HG02678 (cell line): Measurements from ENCODE around the gene WASF3.

Experiments used
- ATAC-seq: cut with Tn5 transposase; IDR thresholded peaks from one replicate; pipeline ENCODE4 v1.9.1; 2021; ENCODE audit warnings: mild to moderate bottlenecking, moderate library complexity; ENCODE audit not compliant: unreplicated experiment

The WASF3 gene

DNA sequence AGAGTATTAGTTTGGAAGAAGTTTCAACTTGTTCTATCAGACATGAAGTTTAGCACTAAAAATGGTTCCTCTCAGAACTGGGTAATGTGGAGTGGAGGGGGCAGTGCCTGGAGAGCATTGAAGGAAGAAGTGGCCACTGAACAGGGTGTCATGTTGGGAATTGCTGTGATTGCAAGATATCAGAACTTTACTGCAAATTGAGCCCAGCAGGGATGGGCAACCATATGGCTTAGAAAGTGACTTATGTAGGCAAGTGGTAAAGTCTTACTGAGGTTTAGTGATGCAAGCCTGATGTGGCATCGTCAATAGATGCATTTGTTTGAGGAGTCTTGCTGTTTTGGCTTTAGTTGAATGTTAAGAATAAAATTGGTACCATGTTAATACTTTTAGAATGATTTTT, 31.7 kb downstream of the WASF3 start:
- no peak for ATAC-seq

DNA sequence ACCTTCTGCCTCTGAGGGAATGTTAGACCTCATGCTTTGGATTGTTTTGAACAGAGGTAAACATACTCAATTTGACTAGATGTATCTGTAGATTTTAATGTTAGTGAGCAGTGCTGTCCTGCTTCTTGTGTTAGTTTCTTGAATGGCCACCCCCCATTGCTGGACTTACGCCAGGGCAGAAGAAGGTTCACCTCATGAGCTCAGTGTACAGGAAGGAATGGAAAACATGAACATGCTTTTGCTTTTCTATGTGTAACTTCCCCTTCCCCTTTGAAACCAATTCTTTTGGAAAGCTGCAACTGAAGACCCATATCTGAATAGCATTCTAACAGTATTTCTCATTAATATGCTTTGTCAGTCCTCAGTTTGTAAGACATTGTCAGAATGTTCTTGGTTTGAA, 32.3 kb downstream of the WASF3 start:
- no peak for ATAC-seq

DNA sequence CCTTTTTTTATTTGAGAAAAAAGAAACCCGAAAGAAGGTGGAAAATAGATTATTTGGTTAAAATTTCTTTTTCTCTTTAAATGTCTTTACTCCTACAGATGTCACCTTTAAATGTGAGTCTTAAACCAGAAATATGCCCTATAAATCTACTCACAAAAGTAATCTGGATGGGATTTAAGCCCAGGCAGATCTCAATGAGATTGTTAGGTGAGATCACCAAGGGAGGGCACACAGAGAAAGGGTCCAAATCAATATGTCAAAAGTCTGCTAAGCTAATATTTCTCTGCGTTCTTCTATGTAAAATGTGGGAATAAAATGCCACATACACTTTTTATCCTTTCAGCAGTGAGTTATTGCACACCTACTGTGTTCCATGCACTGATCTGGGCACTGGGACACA, 32.9 kb downstream of the WASF3 start:
- no peak for ATAC-seq

DNA sequence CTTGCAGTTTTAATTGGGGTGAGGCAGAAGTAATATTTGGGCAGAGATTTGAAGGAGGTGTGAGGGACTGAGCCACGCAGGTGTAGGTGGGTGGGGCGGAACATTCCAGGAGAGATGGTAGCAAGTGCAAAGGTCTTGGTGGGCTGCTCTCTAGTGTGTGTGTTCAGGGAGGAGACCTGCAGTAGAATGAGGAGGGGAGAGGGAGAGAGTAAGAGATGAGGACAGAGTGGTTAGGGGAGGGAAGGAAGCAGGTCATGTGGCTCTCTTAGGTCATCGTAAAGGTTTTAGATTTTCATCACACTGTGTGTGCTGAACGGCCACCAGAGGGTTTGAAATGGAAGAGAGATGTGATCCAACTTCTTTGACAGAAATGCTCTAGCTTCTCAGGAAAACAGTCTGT, 33.5 kb downstream of the WASF3 start:
- ATAC-seq = no peak

DNA sequence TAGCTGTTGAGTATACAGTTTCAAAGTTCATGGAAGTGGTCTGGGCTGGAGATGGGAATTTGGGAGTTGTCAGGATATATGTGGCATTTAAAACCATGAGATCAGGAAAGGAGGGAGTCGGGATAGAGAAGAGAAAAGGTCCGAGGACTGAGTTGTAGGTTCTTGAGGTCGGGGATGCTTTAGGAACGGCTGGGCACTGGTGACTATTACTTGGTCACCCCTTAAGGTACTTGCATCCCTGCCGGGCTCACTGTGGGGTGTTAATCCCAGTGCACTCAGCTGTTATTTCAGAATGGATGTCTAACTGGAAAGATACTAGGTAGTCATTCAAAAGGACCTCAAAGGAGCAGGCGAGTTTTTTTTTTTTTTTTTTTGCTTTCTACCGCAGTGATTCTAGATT, 34.2 kb downstream of the WASF3 start:
- no peak for ATAC-seq

DNA sequence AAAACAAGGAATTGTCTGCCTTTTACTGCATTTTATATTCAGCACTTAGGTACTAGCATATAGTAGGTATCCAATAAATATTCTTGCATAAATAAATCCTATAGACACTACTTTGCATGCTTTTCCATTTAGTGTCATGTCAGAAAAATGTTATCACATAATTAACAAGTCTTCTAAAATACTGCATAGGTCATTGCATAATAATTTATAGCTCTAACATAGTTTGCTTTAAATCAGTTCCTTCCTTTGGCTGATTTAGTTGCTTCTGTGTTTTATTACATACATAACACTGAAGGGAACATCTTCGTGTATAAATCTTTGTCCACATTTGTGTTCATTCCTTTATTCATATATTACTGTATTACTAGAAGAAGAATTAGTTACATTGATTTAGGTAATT, 36.2 kb downstream of the WASF3 start:
- no peak for ATAC-seq

DNA sequence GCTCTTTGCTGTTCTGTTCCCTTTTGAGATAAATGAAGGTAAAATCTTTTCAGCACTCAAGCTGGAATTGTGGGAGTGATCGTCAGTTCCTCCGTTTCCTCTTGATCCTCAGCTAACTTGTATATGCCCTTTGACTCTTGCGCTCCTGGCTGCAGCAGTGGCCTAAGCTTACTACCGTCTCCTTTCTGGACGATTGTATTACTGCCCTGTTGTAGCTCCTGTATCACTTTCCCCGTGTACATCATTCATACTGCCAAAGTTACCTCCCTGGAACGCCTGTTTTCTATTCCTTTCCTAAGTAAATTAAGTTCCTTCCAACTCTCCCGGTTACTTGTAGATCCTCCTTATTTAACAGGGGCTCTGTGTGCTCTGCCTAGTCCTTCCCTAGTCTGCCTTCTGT, 36.9 kb downstream of the WASF3 start:
- no peak for ATAC-seq

DNA sequence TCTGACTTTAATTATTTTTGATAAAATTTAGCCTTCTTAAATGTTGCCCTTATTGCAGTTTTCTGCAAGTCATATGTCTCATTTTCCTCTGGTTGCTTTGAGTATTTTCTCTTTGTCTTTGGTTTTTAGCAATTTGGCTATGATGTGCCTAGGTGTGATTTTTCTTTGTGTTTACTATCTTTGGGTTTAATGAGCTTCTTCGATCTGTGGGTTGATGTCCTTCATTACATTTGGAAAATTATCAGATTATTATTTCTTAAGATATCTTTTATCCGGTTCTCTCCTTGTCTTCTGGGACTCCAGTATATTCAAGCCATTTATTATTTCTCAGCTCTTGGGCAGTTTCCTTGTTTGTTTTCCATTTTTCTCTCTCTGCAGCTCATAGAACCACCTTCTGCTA, 39.0 kb downstream of the WASF3 start:
- ATAC-seq = no peak

DNA sequence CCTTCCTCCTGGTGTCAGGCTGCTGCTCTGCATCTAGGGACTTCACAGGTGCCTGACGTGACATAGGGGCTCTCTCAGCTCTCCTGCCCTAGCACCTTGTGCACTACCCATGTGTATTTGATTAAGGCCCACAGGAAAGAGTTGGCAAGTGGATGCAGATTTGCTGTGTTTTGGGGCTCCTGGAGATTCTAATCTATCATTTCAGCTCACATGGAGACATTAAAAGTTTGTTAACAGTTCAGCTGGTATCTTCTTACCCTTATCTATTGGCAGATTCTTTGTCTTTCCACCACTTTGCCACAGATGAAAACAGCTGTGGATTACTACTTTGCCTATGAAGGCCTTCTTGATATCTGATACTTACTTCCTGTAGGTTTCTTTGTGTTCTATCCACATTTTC, 41.9 kb downstream of the WASF3 start:
- ATAC-seq = no peak

DNA sequence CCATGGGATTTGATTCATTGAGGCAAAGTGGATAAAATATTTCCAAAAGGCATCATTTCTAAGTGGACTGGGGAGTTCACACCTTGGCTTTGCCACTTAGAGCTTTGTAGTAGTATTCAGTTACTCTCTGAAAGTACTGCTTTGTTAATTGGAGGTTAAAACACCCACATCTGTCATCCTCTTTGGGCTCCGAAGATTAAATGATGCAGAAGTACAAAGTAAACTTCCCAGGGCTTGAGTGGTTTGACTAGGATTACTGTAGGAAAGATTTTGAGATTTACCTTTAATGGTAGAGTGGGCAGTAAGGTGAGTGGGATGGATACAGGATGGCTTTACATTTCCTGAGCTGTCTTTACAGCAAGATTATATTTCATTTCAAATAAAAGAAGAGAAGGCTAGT, 42.4 kb downstream of the WASF3 start:
- no peak for ATAC-seq

DNA sequence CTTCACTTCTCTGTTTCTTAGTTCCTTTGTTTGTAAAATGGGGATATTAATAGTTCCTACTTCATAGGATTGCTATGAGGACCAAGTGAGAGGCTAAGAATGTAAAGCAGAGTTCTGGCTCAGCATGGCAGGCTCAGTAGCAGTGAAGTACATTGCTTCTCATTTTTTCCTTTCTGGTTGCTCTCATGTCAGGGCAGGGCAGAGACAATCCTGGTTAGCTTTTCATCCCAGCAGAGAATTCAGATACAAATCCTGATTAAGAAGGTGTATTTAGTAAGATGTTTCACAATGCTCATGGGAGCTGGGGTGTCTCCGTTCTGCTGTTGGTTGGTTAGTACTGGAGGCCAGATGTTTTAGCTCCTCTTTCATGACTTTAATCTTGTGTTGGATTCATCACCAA, 42.9 kb downstream of the WASF3 start:
- no peak for ATAC-seq

DNA sequence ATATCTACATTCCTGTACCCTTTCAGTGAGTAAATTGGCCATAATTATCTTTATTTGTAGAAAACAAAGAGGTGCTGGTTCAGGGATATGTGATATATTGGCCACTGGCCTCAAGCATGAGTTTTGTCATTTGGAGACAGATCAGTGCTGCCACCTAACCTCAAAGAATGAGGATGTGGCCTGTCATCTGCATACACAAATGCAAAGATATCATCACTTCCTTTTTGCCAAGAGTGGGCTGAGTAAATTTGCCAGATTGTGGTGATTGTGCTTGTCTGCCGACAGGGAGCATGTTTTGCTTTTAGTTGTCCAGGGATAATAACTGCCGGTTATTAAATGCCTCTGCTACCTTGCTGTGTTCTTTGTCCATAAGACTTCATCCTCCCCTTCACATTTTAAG, 44.2 kb downstream of the WASF3 start:
- no peak for ATAC-seq

DNA sequence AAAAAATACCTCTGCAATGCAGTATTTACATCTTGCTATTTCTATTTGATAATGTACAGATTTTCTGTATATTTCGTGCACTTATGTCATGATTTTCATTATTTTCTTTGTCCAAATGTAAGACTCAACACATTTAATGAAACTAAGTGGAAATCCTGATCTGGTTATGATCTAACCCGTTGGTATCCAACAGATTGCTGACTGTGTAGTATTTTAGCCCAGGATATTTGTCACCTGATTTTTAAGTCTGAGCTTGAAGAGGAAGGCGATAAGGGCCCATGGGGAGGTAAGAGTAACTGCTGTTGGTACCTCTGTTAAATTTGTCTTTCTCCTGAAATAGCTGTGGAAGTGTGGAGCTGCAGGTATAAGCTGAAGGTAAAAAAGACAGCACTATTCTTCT, 45.3 kb downstream of the WASF3 start:
- no peak for ATAC-seq

DNA sequence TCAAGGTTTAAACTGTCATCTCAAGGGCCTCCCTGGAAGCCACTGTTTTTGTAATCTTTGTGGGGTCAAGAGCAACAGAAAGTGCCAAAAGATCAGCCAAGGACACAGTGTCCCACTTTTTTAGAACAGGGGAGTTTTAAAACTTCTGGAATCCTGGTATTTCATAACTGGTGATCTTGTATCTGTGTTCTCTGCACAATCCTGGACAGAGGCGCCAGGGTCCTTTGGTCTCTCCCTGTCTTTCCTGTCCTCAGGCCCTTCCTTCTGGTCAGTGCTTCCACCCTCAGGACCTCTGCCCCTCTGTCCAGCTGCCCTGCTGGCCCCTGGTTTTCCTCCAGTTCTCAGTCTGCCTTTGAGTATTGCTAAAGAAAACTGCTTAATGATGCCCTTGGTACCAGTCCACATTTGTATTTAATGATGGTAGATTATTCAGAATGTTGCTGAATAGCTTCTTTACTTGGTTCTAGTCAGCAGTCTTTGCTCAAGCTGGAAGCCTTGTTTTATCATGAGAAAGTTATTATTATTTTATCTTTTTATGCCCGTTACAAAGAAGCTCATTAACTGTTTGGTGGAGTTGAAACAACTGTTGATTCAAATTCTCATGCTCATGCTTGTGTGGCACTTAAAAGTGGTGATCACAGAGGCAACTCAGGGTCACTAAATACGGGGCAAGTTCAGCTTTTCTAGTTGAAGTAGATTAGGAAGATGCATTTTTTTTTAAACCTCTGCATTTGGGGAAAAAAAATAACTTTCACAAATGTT, 47.5 kb downstream of the WASF3 start:
- ATAC-seq = no peak

DNA sequence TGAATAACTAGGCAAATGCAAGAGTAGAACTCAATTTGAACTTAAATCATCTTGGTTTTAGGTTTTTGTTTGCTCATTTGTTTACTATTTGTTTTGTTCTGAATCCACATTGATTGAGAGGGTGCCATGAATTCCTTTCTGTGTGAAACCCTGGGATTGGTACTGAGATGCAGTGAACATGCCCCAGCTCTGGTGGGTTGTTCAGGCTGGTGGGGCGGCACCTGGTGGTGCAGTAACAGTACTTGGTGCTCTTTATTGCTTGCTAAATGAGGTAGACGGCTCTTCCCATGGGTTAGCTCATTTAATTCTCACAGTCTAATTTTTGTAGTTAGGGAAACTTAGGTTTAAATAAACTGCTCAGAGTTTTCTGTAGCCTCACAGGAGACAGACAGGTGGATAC, 48.4 kb downstream of the WASF3 start:
- ATAC-seq = no peak

DNA sequence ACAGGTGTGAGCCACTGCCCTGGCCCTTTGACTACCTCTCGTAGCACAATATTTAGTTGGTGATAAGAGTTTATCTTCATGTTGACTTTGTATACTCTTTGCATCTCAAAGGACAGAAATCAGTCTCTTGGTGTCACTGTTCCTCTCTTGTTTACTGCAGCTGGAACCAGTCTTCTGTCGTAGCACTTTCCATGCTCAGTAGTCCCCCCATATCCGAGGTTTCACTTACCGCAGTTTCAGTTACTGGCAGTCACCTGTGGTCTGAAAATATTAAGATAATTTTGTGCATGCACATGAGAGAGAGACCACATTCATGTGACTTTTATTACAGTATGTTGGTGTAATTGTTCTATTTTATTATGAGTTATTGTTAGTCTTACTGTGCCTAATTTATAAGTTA, 49.1 kb downstream of the WASF3 start:
- no peak for ATAC-seq

DNA sequence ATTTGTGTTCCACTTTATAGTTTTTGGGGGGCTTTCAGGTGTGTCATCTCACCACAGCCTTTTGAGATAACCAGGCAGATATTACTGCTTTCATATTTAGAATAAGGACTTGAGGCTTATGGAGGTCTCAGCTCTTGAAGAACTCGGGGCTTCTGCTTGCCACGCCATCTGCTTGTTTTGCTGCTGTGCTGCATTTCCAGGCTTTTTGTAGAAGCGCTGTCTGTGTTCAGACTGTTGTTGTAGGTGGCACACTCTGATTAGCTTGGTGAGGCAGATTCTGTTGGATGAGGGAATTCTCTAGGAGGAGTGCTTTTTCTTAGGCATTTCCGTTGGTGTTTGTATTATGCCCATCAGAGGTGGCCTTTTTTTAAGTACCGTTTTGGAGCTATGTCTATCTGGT, 57.2 kb downstream of the WASF3 start:
- no peak for ATAC-seq

DNA sequence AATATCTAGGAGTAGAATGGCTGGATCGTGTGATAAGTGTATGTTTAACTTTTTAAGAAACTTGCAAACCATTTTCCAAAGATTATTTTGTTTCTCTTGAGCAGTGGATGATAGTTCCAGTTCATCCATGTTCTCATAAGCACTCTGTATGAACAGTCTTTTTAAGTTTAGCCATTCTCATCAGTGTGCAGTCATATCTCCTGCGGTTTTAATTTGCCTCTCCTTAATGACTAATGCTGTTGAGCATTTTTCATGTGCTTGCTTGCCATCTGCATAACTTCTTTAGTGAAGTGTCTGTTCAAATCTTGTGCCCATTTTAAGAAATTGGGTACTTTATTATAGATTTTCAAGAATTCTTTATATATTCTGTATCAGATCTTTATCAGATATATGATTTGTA, 58.6 kb downstream of the WASF3 start:
- ATAC-seq = no peak

DNA sequence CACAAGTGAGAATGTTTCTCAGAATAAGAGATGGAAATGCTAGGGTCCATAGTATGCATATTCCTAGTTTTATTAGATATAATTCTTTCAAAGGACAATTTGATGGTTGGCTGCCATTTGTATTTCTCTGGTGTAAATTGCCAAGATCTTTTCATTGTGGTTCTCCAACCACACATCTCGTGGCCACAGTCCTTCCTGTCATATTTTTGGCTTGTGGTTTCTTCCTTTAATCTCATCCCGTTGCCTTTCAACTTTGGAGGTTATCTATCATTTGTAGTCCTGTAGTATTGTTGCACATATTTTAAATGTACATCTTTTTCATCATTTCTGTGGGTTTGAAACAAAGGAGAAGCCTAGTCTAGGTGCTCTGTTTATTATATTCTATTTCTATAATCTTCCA, 61.2 kb downstream of the WASF3 start:
- no peak for ATAC-seq

DNA sequence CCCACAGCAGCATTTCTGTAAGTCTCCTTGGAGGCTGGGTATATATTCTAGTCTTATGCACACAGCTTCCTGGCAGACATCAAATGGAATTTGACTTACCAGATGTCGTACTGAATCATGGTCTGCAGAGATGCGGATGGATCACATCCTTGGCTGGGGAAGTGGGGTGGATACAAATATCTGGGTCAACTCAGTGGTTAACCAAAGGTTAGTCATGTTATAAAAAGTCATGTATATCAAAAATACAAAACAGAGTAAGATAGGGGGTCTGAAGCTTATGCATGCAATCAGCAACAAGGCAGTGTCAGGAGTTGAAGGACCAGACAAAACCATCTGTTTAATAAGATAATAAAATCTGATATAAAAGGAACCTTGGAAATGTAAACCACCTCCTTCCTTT, 61.9 kb downstream of the WASF3 start:
- no peak for ATAC-seq

DNA sequence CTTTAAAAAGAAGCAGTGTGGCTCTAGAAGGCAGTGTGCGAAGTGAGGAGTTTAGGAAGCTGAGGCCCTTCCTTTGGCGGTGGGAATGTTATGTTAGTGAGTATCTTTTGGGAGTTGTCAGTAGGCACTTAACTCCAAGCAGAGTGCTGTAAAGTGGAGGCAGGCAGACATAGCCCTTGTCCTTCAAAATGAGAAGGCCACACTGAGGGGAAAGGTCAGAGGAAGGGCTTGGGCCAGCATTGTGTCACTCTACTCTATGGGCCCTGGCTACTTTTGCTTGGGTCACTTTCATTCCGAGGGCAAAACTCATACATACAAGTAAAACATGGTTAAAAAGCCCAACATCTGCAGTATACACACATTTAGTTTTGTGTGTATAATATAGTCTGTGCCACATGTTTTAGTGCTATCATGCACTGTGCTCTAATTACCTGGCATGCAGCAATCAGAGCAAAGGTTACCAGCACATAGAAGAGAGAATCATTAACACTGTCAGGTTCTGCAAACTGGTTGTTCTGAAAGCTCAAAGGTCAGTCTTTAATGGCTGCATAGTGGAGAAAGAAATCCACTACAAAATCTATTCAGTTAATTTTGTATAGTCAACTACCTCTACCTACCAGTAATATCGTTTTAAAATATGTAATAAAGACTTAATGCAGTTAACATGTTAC, 64.4 kb downstream of the WASF3 start:
- no peak for ATAC-seq

DNA sequence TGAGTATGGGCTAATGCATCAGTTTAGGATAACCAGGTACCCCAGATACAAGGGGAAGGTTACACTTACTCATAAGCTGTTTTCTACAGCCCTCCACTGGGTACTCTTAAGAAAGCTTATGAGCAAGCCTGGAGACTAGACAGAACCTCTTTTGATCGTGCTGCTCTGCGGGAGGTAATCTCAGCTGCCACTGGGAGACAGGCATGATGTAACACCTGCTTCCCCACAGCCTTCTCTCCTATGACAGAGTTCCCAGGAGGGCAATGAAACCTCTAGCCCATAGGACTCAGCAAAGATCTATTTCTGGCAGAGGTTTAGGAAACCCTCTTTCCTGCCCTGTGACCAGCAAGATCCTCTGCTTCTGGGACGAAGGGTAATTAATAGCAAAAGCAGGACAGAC, 65.6 kb downstream of the WASF3 start:
- no peak for ATAC-seq

DNA sequence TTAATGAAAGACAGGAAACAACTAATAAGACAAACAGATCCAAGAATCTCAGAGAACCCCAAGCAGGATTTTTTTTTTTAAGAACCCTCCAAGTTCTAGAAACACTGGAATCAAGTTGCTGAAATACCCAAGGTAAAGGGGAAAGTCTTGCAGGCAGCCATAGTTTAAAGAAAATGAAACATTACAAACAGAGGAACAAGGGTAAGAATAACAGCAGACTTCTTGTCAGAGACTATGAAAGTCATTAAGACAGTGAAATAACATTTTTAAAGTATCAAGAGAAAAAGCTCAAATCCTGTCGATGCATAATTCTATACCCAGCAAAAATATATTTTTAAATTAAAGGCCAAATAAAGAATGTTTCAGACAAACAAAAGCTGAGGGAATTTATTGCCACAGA, 67.1 kb downstream of the WASF3 start:
- no peak for ATAC-seq
